GM21515 (cell line): ENCODE measurements around the gene LGI2.
"Not testable (repeated sequence)": the region's sequence is repeated elsewhere in the genome, so short reads cannot be mapped to it uniquely, and the experiment has no call there.

Source experiments
- ATAC-seq: cut with Tn5 transposase; IDR thresholded peaks from one replicate; pipeline ENCODE4 v1.9.1; 2021; ENCODE audit not compliant: unreplicated experiment

LGI2 gene

GRCh38 chr4:25030277-25031076, at the start of gene LGI2:
LGI2 (minus strand) TSS chr4:25030946; CDS start chr4:25030693, 253 bp downstream.
- no peak for ATAC-seq

- ATAC-seq = no peak
These were observed 47.8 kb upstream of the LGI2 start for GRCh38 chr4:25078523-25078922.

GRCh38 chr4:25076625-25077398, 46.1 kb upstream of the LGI2 start:
- ATAC-seq = no peak

GRCh38 chr4:25075851-25076250, 45.1 kb upstream of the LGI2 start:
- ATAC-seq = no peak

GRCh38 chr4:25075129-25075528, 44.4 kb upstream of the LGI2 start:
- no peak for ATAC-seq

- no peak for ATAC-seq
These were observed 39.8 kb upstream of the LGI2 start for GRCh38 chr4:25070545-25070944.

- no peak for ATAC-seq
These were observed 38.3 kb upstream of the LGI2 start for GRCh38 chr4:25069014-25069413.

GRCh38 chr4:25068386-25068785, 37.6 kb upstream of the LGI2 start:
- no peak for ATAC-seq

- no peak for ATAC-seq
These were observed 35.3 kb upstream of the LGI2 start for GRCh38 chr4:25065932-25066590.

GRCh38 chr4:25065431-25065858, 34.7 kb upstream of the LGI2 start:
- no peak for ATAC-seq

GRCh38 chr4:25064447-25064846, 33.7 kb upstream of the LGI2 start:
- ATAC-seq = not testable (repeated sequence)

- ATAC-seq = no peak
These were observed 32.4 kb upstream of the LGI2 start for GRCh38 chr4:25063116-25063515.

- no peak for ATAC-seq
These were observed 31.4 kb upstream of the LGI2 start for GRCh38 chr4:25062098-25062497.

- ATAC-seq = no peak
These were observed 30.9 kb upstream of the LGI2 start for GRCh38 chr4:25061602-25062001.

- no peak for ATAC-seq
These were observed 30.2 kb upstream of the LGI2 start for GRCh38 chr4:25060963-25061340.

- no peak for ATAC-seq
These were observed 29.7 kb upstream of the LGI2 start for GRCh38 chr4:25060241-25060962.

GRCh38 chr4:25059791-25060190, 29.0 kb upstream of the LGI2 start:
- ATAC-seq = no peak

- no peak for ATAC-seq
These were observed 28.1 kb upstream of the LGI2 start for GRCh38 chr4:25058796-25059195.

GRCh38 chr4:25057299-25057698, 26.6 kb upstream of the LGI2 start:
- ATAC-seq = no peak

- not testable (repeated sequence) for ATAC-seq
These were observed 21.3 kb upstream of the LGI2 start for GRCh38 chr4:25052037-25052436.

GRCh38 chr4:25051534-25051933, 20.8 kb upstream of the LGI2 start:
- ATAC-seq = no peak
